ENCODE data around the gene MPI. TPM values are rescaled to one million over a fixed set of nuclear protein-coding genes. Genes with fewer than 3 reads are reported as not detected.

MPI gene
- total and polyA plus RNA-seq, 2 experiments from 2014 or later, result 34.8 to 79.0 TPM

GRCh38 chr15:74937590-74938371, 47.9 kb downstream of the MPI start, which contains the start of gene COX5A:
TSS of gene COX5A (minus strand) at chr15:74938073. CDS start at chr15:74938014, 59 bp downstream.
- in situ Hi-C loops (cut with MboI), result no loop called here
- peak within 1 kb of the TSS; percentile 92 for H3K9ac ChIP-seq
- peak within 1 kb of the TSS; percentile 96 for H3K4me2 ChIP-seq (ENCODE audit: unreplicated experiment)
- no peaks in the 10 kb centered on the region for H4K20me1 ChIP-seq (ENCODE audit: insufficient read depth)
- no peaks in the 10 kb centered on the region for H3K27me3 ChIP-seq (replicated peaks; ENCODE audit: insufficient read depth)
- H3K79me2 ChIP-seq (ENCODE audit: insufficient read depth), result peaks cover 50% of the 10 kb centered on the region
- H2AFZ ChIP-seq, result peak within 1 kb of the TSS; percentile 99
- peaks cover 10% of the 10 kb centered on the region for H3F3A ChIP-seq (ENCODE audit: insufficient read depth)
- WGBS, 2 experiments (ENCODE audit: low coverage in 1 of 2, low lambda C conversion rate in 2 of 2, missing lambda C conversion rate in 2 of 2), result 1 to 4% methylated on average over 43 to 49 of the region's 85 CpGs
- DNase-seq, result peak; percentile 99
- no peaks in the 10 kb centered on the region for H3K9me3 ChIP-seq (ENCODE audit: low read depth)
- H3K36me3 ChIP-seq (ENCODE audit: low read depth), result no peaks in the 10 kb centered on the region
- peaks cover 7% of the 10 kb centered on the region for H3K4me1 ChIP-seq (ENCODE audit: insufficient read depth)
- H3K9me2 ChIP-seq (ENCODE audit: insufficient read depth), result no peaks in the 10 kb centered on the region
- peak within 1 kb of the TSS; percentile 76 for H3K27ac ChIP-seq
- no peak for TF ChIP-seq EZH2 (IDR thresholded peaks at IDR 0.05; ENCODE audit: insufficient read depth, poor library complexity, severe bottlenecking)
- TF ChIP-seq EZH2phosphoT487 (IDR thresholded peaks at IDR 0.05; ENCODE audit: insufficient read depth, low read depth), result no peak
- peak within 1 kb of the TSS; percentile 85 for H3K4me3 ChIP-seq

GRCh38 chr15:74950078-74950908, 60.5 kb downstream of the MPI start:
- no peaks in the 10 kb centered on the region for H3K9me2 ChIP-seq (ENCODE audit: insufficient read depth)
- no peaks in the 10 kb centered on the region for H3K27me3 ChIP-seq (replicated peaks; ENCODE audit: insufficient read depth)
- no peaks in the 10 kb centered on the region for H3K36me3 ChIP-seq (ENCODE audit: low read depth)
- no peaks in the 10 kb centered on the region for H3K79me2 ChIP-seq (ENCODE audit: insufficient read depth)
- H3K27ac ChIP-seq, result no peak overlapping the region
- DNase-seq, result peak; percentile 74
- H3K4me2 ChIP-seq (ENCODE audit: unreplicated experiment), result no peak overlapping the region
- H3K9ac ChIP-seq, result no peak overlapping the region
- in situ Hi-C loops (cut with MboI), result loop anchor here (5.0 kb wide), 1 partner anchor 178 kb away; no protein-coding TSS in a partner anchor
- H4K20me1 ChIP-seq (ENCODE audit: insufficient read depth), result no peaks in the 10 kb centered on the region
- 24 to 35% methylated on average over 7 of the region's 7 CpGs for WGBS, 2 experiments (ENCODE audit: low coverage in 1 of 2, low lambda C conversion rate in 2 of 2, missing lambda C conversion rate in 2 of 2)
- TF ChIP-seq EZH2 (IDR thresholded peaks at IDR 0.05; ENCODE audit: insufficient read depth, poor library complexity, severe bottlenecking) (no peak), EZH2phosphoT487 (IDR thresholded peaks at IDR 0.05; ENCODE audit: insufficient read depth, low read depth) (no peak)
- no peak overlapping the region for H3K4me3 ChIP-seq
- H3K4me1 ChIP-seq (ENCODE audit: insufficient read depth), result no peaks in the 10 kb centered on the region
- no peaks in the 10 kb centered on the region for H3K9me3 ChIP-seq (ENCODE audit: low read depth)
- H3F3A ChIP-seq (ENCODE audit: insufficient read depth), result no peaks in the 10 kb centered on the region
- H2AFZ ChIP-seq, result no peak overlapping the region

GRCh38 chr15:74951006-74951405, 61.2 kb downstream of the MPI start:
- Histone ChIP-seq H3K4me1 (ENCODE audit: insufficient read depth) (no peaks in the 10 kb centered on the region), H3F3A (ENCODE audit: insufficient read depth) (no peaks in the 10 kb centered on the region), H3K27ac (no peak overlapping the region), H3K79me2 (ENCODE audit: insufficient read depth) (no peaks in the 10 kb centered on the region), H3K27me3 (replicated peaks; ENCODE audit: insufficient read depth) (no peaks in the 10 kb centered on the region), H2AFZ (no peak overlapping the region), H3K4me3 (no peak overlapping the region), H3K9ac (no peak overlapping the region), H4K20me1 (ENCODE audit: insufficient read depth) (no peaks in the 10 kb centered on the region), H3K36me3 (ENCODE audit: low read depth) (no peaks in the 10 kb centered on the region), H3K9me2 (ENCODE audit: insufficient read depth) (no peaks in the 10 kb centered on the region), H3K9me3 (ENCODE audit: low read depth) (no peaks in the 10 kb centered on the region), H3K4me2 (ENCODE audit: unreplicated experiment) (no peak overlapping the region)
- in situ Hi-C loops (cut with MboI), result loop anchor here (5.0 kb wide), 1 partner anchor 179 kb away; no protein-coding TSS in a partner anchor
- WGBS, 2 experiments (ENCODE audit: low coverage in 1 of 2, low lambda C conversion rate in 2 of 2, missing lambda C conversion rate in 2 of 2), result 60 to 64% methylated on average over 3 of the region's 3 CpGs
- DNase-seq, result no peak
- TF ChIP-seq EZH2phosphoT487 (IDR thresholded peaks at IDR 0.05; ENCODE audit: insufficient read depth, low read depth), result no peak
- no peak for TF ChIP-seq EZH2 (IDR thresholded peaks at IDR 0.05; ENCODE audit: insufficient read depth, poor library complexity, severe bottlenecking)

Small RNA genes lying within 50 kb of the gene (microRNA-seq; reads per million reads assigned to microRNA genes)
- not detected for gene MIR6882 (ENCODE audit: borderline number of aligned reads)

Small RNA genes lying within 50 kb of the gene (small RNA-seq; reads per million reads assigned to genes)
- gene MIR6882 (ENCODE audit: low read depth, low replicate concordance), result not detected

Other genes starting within 250 kb of the MPI start
- gene EDC3, start 194.0 kb upstream of the MPI start, total RNA-seq (2014; rRNA removed; shearing (Covaris generic)), result 13.9 and 15.0 TPM in 2 replicates
- gene EDC3, start 194.0 kb upstream of the MPI start, polyA plus RNA-seq (2016; fragmentation: Nextera tagmentation; extraction: Ambion mirVana), result 21.8 and 24.3 TPM in 2 replicates
- gene CYP1A1, start 164.5 kb upstream of the MPI start, total RNA-seq (2014; rRNA removed; shearing (Covaris generic)), result not detected in 2 replicates
- gene CYP1A1, start 164.5 kb upstream of the MPI start, polyA plus RNA-seq (2016; fragmentation: Nextera tagmentation; extraction: Ambion mirVana), result not detected in 2 replicates
- not detected in 2 replicates for gene CYP1A2, start 141.2 kb upstream of the MPI start, total RNA-seq (2014; rRNA removed; shearing (Covaris generic))
- not detected in 2 replicates for gene CYP1A2, start 141.2 kb upstream of the MPI start, polyA plus RNA-seq (2016; fragmentation: Nextera tagmentation; extraction: Ambion mirVana)
- 18.0 and 21.0 TPM in 2 replicates for gene CSK, start 108.0 kb upstream of the MPI start, total RNA-seq (2014; rRNA removed; shearing (Covaris generic))
- gene CSK, start 108.0 kb upstream of the MPI start, polyA plus RNA-seq (2016; fragmentation: Nextera tagmentation; extraction: Ambion mirVana), result 11.0 and 12.0 TPM in 2 replicates
- not detected in 2 replicates for gene LMAN1L, start 77.2 kb upstream of the MPI start, total RNA-seq (2014; rRNA removed; shearing (Covaris generic))
- not detected in 2 replicates for gene LMAN1L, start 77.2 kb upstream of the MPI start, polyA plus RNA-seq (2016; fragmentation: Nextera tagmentation; extraction: Ambion mirVana)
- not detected in 2 replicates for gene CPLX3, start 63.4 kb upstream of the MPI start, total RNA-seq (2014; rRNA removed; shearing (Covaris generic))
- gene CPLX3, start 63.4 kb upstream of the MPI start, polyA plus RNA-seq (2016; fragmentation: Nextera tagmentation; extraction: Ambion mirVana), result not detected in 2 replicates
- 29.1 and 30.3 TPM in 2 replicates for gene ULK3, start 46.9 kb upstream of the MPI start, total RNA-seq (2014; rRNA removed; shearing (Covaris generic))
- 14.0 and 14.6 TPM in 2 replicates for gene ULK3, start 46.9 kb upstream of the MPI start, polyA plus RNA-seq (2016; fragmentation: Nextera tagmentation; extraction: Ambion mirVana)
- gene SCAMP2, start 16.7 kb upstream of the MPI start, total RNA-seq (2014; rRNA removed; shearing (Covaris generic)), result 28.7 and 49.2 TPM in 2 replicates
- gene SCAMP2, start 16.7 kb upstream of the MPI start, polyA plus RNA-seq (2016; fragmentation: Nextera tagmentation; extraction: Ambion mirVana), result 83.0 and 86.2 TPM in 2 replicates
- gene FAM219B, start 16.8 kb downstream of the MPI start, total RNA-seq (2014; rRNA removed; shearing (Covaris generic)), result 64.1 and 78.6 TPM in 2 replicates
- 38.1 and 39.6 TPM in 2 replicates for gene FAM219B, start 16.8 kb downstream of the MPI start, polyA plus RNA-seq (2016; fragmentation: Nextera tagmentation; extraction: Ambion mirVana)
- gene COX5A, start 48.0 kb downstream of the MPI start, total RNA-seq (2014; rRNA removed; shearing (Covaris generic)), result 48.2 and 65.3 TPM in 2 replicates
- gene COX5A, start 48.0 kb downstream of the MPI start, polyA plus RNA-seq (2016; fragmentation: Nextera tagmentation; extraction: Ambion mirVana), result 315 and 321 TPM in 2 replicates
- gene RPP25, start 66.7 kb downstream of the MPI start, total RNA-seq (2014; rRNA removed; shearing (Covaris generic)), result 4.0 and 4.5 TPM in 2 replicates
- gene RPP25, start 66.7 kb downstream of the MPI start, polyA plus RNA-seq (2016; fragmentation: Nextera tagmentation; extraction: Ambion mirVana), result 3.4 and 3.6 TPM in 2 replicates
- gene SCAMP5, start 105.5 kb downstream of the MPI start, total RNA-seq (2014; rRNA removed; shearing (Covaris generic)), result 1.0 and 4.0 TPM in 2 replicates
- gene SCAMP5, start 105.5 kb downstream of the MPI start, polyA plus RNA-seq (2016; fragmentation: Nextera tagmentation; extraction: Ambion mirVana), result 0.23 TPM in 1 of 2 replicates, not detected in the other
- gene PPCDC, start 133.5 kb downstream of the MPI start, total RNA-seq (2014; rRNA removed; shearing (Covaris generic)), result 11.3 and 20.0 TPM in 2 replicates
- 9.0 and 11.0 TPM in 2 replicates for gene PPCDC, start 133.5 kb downstream of the MPI start, polyA plus RNA-seq (2016; fragmentation: Nextera tagmentation; extraction: Ambion mirVana)